Mucosa of descending colon (tissue), 3 donors: ENCODE results near the gene CCP110. TPM values are rescaled to one million over a fixed set of nuclear protein-coding genes. Genes with fewer than 3 reads are reported as not detected.

Experiments used
- ATAC-seq: fragments of 200-7000 bp; cut with Tn5 transposase; one replicate; pipeline ENCODE4 v1.9.1; 2020; ENCODE audit warnings: mild to moderate bottlenecking, moderate library complexity
- DNase-seq, 3 donors: peaks; one replicate each; pipeline ENCODE4 v3.0.0-alpha.2; 2020
- H3K36me3 ChIP-seq: fragments of 200-600 bp; one replicate; pipeline ENCODE4 v1.8.0; 2021; ENCODE audit warnings: low read depth, mild to moderate bottlenecking
- H3K4me1 ChIP-seq: fragments of 200-600 bp; one replicate; pipeline ENCODE4 v1.8.0; 2021; ENCODE audit warnings: low read depth, mild to moderate bottlenecking
- H3K4me3 ChIP-seq: fragments of 200-600 bp; one replicate; pipeline ENCODE4 v1.8.0; 2021; ENCODE audit warnings: mild to moderate bottlenecking
- H3K9me3 ChIP-seq: fragments of 200-600 bp; one replicate; pipeline ENCODE4 v1.8.0; 2021; ENCODE audit warnings: mild to moderate bottlenecking
- CTCF ChIP-seq: fragments of 200-600 bp; IDR thresholded peaks from one replicate; pipeline ENCODE4 v1.8.0; 2022; ENCODE audit warnings: antibody characterized with exemption, mild to moderate bottlenecking
- intact Hi-C, 2 donors: fragments of 100-400 bp; cut with DNase I in 1 of 2; cut with micrococcal nuclease in 1 of 2; formaldehyde crosslinking; loops; one replicate each; pipeline versions ENCODE4 v1.11.0 to v1.11.1; 2022; cut with DNase I, micrococcal nuclease
- total RNA-seq, 3 donors: library from RNA; stranded (reverse); fragmentation: NEBNext Ultra II Directional in 2 of 3; extraction: Animal tissue kit (Norgen Biotek cat#: 25700) in 2 of 3; gene quantifications; one replicate each; pipeline versions ENCODE4 v1.2.1 to v1.2.4, GENCODE V29; 2021 to 2023
- donor health status: DM: no; HTN: no; CAD: no; lungs with moderate emphysema.
- donor health status: DM: no; HTN: no; CAD: no.
- donor health status: DM: no; HTN: yes; CAD: no.

CCP110 gene
- total RNA-seq, 3 donors from 2014 or later, result 9.0 to 22.5 (median 9.6) TPM

GRCh38 chr16:19488213-19488640 is 35.5 kb upstream of the CCP110 start:
- no peak for TF ChIP-seq CTCF
- Histone ChIP-seq H3K9me3 (no peaks in the 10 kb centered on the region), H3K4me3 (no peak overlapping the region), H3K4me1 (peaks cover 10% of the 10 kb centered on the region), H3K36me3 (no peaks in the 10 kb centered on the region)
- ATAC-seq (peak; percentile 94), DNase-seq (peak; percentile 82 to 86 (median 83))
- intact Hi-C loops, result no loop called here

- Histone ChIP-seq H3K4me3 (no peak overlapping the region), H3K4me1 (peaks cover 10% of the 10 kb centered on the region), H3K9me3 (no peaks in the 10 kb centered on the region), H3K36me3 (no peaks in the 10 kb centered on the region)
- TF ChIP-seq CTCF, result no peak
- intact Hi-C loops, result no loop called here
- ATAC-seq (no peak), DNase-seq (no peak)
Measured at GRCh38 chr16:19490619-19491018, 33.1 kb upstream of the CCP110 start.

- Histone ChIP-seq H3K4me3 (no peak overlapping the region), H3K9me3 (no peaks in the 10 kb centered on the region), H3K4me1 (no peaks in the 10 kb centered on the region), H3K36me3 (no peaks in the 10 kb centered on the region)
- DNase-seq (no peak), ATAC-seq (no peak)
- TF ChIP-seq CTCF, result no peak
- intact Hi-C loops, result no loop called here
Measured at GRCh38 chr16:19497176-19497575, 26.6 kb upstream of the CCP110 start.

GRCh38 chr16:19499006-19499405 is 24.7 kb upstream of the CCP110 start:
- DNase-seq (no peak), ATAC-seq (no peak)
- H3K36me3 ChIP-seq, result peaks cover 8% of the 10 kb centered on the region

DNA sequence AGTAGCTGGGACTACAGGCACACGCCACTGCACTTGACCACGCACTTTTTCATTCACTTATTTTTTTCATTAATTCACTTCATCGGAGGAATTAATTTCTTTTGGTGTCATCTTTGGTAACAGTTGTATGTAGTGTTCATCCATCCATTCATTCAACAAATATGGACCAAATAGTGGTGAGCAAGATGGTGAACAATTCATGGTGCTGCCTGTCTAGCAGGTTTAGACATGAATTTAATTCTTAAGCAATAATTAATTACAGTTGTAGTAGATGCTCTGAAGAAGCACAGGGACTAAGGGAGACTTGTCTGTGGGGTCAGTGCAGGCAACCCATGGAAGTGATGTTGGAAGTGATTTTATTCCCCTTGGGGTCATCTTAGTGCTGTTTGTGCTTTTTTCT is 24.3 kb upstream of the CCP110 start:
- Histone ChIP-seq H3K4me3 (no peak overlapping the region), H3K36me3 (peaks cover 12% of the 10 kb centered on the region), H3K9me3 (no peaks in the 10 kb centered on the region), H3K4me1 (no peaks in the 10 kb centered on the region)
- intact Hi-C loops, result no loop called here
- DNase-seq (no peak), ATAC-seq (no peak)
- no peak for TF ChIP-seq CTCF

More at GRCh38 chr16:19499006-19499405, 24.7 kb upstream of the CCP110 start:
- TF ChIP-seq CTCF, result no peak
- Histone ChIP-seq H3K4me1 (no peaks in the 10 kb centered on the region), H3K4me3 (no peak overlapping the region), H3K9me3 (no peaks in the 10 kb centered on the region)
- intact Hi-C loops, result no loop called here
